Erythroblast (primary cell): ENCODE results near the gene PNPLA5.

Experiments
- GATA1 ChIP-seq: IDR thresholded peaks from 2 replicates; pipeline ENCODE4 v1.6.1; 2011; ENCODE audit warnings: low read depth, mild to moderate bottlenecking, control low read depth, low read length, moderate library complexity
- POLR2A ChIP-seq: IDR thresholded peaks from 2 replicates; pipeline ENCODE4 v1.6.1; 2011; ENCODE audit warnings: mild to moderate bottlenecking, low read length

- TF ChIP-seq GATA1 (no peak), POLR2A (no peak)
Observed at GRCh38 chr22:43882122-43882767, 9.6 kb downstream of the PNPLA5 start.
